Measurements from ENCODE around the gene CCS. TPM values are rescaled to one million over a fixed set of nuclear protein-coding genes. Genes with fewer than 3 reads are reported as not detected.
"Not testable (repeated sequence)": the region's sequence is repeated elsewhere in the genome, so short reads cannot be mapped to it uniquely, and the experiment has no call there.

Gene CCS
- total RNA-seq, 3 donors from 2014 or later (not counting 1 experiment from before 2014, with no cell fraction given) = 27.1 to 35.6 (median 32.4) TPM

DNA sequence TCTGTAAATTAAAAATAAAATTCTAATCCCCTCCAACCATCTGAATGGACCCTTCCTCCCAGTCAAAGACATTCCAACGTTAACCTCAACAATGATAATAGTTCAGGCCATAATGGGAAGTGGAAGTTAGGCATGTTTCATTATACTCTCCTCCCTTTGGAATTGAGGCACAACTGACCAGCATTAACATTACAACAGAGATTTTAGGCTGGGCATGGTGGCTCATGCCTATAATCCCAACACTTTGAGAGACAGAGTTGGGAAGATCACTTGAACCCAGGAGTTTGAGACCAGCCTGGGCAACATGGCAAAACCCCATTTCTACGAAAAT, 22.2 kb upstream of the CCS start:
- ATAC-seq = no peak
- H3K27ac Mint-ChIP-seq = no peak overlapping the region
- TF ChIP-seq, protein P1, sequence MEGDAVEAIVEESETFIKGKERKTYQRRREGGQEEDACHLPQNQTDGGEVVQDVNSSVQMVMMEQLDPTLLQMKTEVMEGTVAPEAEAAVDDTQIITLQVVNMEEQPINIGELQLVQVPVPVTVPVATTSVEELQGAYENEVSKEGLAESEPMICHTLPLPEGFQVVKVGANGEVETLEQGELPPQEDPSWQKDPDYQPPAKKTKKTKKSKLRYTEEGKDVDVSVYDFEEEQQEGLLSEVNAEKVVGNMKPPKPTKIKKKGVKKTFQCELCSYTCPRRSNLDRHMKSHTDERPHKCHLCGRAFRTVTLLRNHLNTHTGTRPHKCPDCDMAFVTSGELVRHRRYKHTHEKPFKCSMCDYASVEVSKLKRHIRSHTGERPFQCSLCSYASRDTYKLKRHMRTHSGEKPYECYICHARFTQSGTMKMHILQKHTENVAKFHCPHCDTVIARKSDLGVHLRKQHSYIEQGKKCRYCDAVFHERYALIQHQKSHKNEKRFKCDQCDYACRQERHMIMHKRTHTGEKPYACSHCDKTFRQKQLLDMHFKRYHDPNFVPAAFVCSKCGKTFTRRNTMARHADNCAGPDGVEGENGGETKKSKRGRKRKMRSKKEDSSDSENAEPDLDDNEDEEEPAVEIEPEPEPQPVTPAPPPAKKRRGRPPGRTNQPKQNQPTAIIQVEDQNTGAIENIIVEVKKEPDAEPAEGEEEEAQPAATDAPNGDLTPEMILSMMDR (IDR thresholded peaks at IDR 0.05) = no peak
- no peaks in the 10 kb centered on the region for H3K9me3 Mint-ChIP-seq
- peaks cover 4 to 9% of the 10 kb centered on the region in 2 donors for H3K4me1 Mint-ChIP-seq
- Histone ChIP-seq H3K27ac (ENCODE audit: low read length) (no peak overlapping the region), H3K4me3 (ENCODE audit: low read length) (no peak overlapping the region), H3K27me3 (ENCODE audit: control insufficient read depth, insufficient read depth, low read length) (no peaks in the 10 kb centered on the region), H3K36me3 (ENCODE audit: control insufficient read depth, insufficient read depth, low read length) (no peaks in the 10 kb centered on the region), H3K4me1 (ENCODE audit: control insufficient read depth, insufficient read depth, low read length) (peaks cover 13% of the 10 kb centered on the region), H3K9me3 (ENCODE audit: control insufficient read depth, insufficient read depth, low read length) (no peaks in the 10 kb centered on the region)
- H3K4me3 Mint-ChIP-seq = no peak overlapping the region
- no peaks in the 10 kb centered on the region for H3K36me3 Mint-ChIP-seq
- H3K27me3 Mint-ChIP-seq (ENCODE audit: low read depth in 2 of 2) = peaks cover 17 to 23% of the 10 kb centered on the region in 2 donors
- WGBS (ENCODE audit: insufficient coverage) = 100% methylated on average over 1 of the region's 2 CpGs
- intact Hi-C loops (cut with micrococcal nuclease) = no loop called here
- DNase-seq = no peak

DNA sequence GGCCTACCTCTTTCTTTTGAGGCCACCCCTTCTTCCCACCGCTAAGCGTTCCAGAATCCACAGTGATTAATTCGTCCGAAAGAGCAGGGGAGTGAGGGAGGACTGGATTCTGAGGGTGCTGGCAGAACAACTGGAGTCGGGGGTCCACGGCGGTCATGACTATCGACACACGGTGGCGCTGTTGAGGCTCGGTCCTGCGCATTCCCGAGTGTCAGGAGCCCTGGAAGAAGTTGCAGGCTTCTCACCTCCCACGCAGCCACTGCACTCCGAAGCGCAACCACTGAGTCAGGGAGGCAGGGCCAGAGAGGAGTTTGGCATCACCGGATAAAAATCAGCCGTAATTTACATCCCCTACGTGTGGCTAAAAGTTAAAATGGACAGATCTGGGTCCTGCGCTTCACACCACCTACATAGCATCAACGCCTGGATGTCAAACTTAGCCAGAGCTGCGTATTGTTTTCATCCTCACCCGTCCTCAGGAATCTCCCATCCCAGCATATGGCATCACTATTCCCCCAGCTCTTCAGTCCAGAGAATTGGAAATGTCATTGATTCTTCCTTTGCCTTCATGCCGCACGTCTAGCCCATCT, 13.9 kb upstream of the CCS start:
- Mint-ChIP-seq H3K36me3 (no peaks in the 10 kb centered on the region), H3K9me3 (peaks cover 0 to 5% of the 10 kb centered on the region in 2 donors), H3K4me1 (peaks cover 0 to 11% of the 10 kb centered on the region in 2 donors), H3K27me3 (ENCODE audit: low read depth in 2 of 2) (peaks cover 16 to 23% of the 10 kb centered on the region in 2 donors), H3K4me3 (no peak overlapping the region), H3K27ac (peak overlapping the region in 1 of 2 donors; percentile 29)
- TF ChIP-seq, protein P1 (IDR thresholded peaks at IDR 0.05) = peak; percentile 83
- Histone ChIP-seq H3K27me3 (ENCODE audit: control insufficient read depth, insufficient read depth, low read length) (no peaks in the 10 kb centered on the region), H3K4me1 (ENCODE audit: control insufficient read depth, insufficient read depth, low read length) (peaks cover 6% of the 10 kb centered on the region), H3K27ac (ENCODE audit: low read length) (no peak overlapping the region), H3K9me3 (ENCODE audit: control insufficient read depth, insufficient read depth, low read length) (no peaks in the 10 kb centered on the region), H3K4me3 (ENCODE audit: low read length) (no peak overlapping the region), H3K36me3 (ENCODE audit: control insufficient read depth, insufficient read depth, low read length) (no peaks in the 10 kb centered on the region)
- DNase-seq (peak; percentile 70 to 88), ATAC-seq (peak; percentile 77 to 91 (median 84))
- intact Hi-C loops (cut with micrococcal nuclease) = loop anchor here (1.0 kb wide), 1 partner anchor 99 kb away; no protein-coding TSS in a partner anchor
- 19% methylated on average over 25 of the region's 25 CpGs for WGBS (ENCODE audit: insufficient coverage)

DNA sequence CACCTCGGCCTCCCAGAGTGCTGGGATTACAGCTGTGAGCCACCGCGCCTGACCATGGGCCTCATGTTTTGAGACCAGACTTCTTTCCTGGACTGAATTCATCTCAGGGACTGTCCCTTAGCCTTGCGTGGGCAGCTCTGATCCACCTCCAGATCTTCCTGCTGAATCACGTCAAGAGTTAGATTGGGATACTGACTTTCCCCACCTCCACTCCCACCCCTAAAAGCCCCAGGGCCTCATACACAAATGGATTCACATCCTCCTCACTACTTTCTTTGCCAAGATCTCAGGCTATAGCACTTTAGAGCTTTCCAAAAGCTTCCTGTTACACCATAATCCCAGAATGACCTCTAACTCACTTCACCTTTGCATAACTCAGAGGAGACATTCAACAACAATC, 12.2 kb upstream of the CCS start:
- no peak for ATAC-seq
- Mint-ChIP-seq H3K27me3 (ENCODE audit: low read depth in 2 of 2) (peaks cover 2 to 6% of the 10 kb centered on the region in 2 donors), H3K4me1 (peaks cover 0 to 11% of the 10 kb centered on the region in 2 donors), H3K27ac (no peak overlapping the region), H3K9me3 (peaks cover 0 to 5% of the 10 kb centered on the region in 2 donors), H3K36me3 (no peaks in the 10 kb centered on the region), H3K4me3 (no peak overlapping the region)
- Histone ChIP-seq H3K4me3 (ENCODE audit: low read length) (no peak overlapping the region), H3K27me3 (ENCODE audit: control insufficient read depth, insufficient read depth, low read length) (no peaks in the 10 kb centered on the region), H3K36me3 (ENCODE audit: control insufficient read depth, insufficient read depth, low read length) (no peaks in the 10 kb centered on the region), H3K9me3 (ENCODE audit: control insufficient read depth, insufficient read depth, low read length) (no peaks in the 10 kb centered on the region), H3K4me1 (ENCODE audit: control insufficient read depth, insufficient read depth, low read length) (peaks cover 6% of the 10 kb centered on the region), H3K27ac (ENCODE audit: low read length) (no peak overlapping the region)
- WGBS (ENCODE audit: insufficient coverage) = 89% methylated on average over 5 of the region's 5 CpGs
- TF ChIP-seq, protein P1 (IDR thresholded peaks at IDR 0.05) = no peak
- intact Hi-C loops (cut with micrococcal nuclease) = no loop called here
- no peak for DNase-seq

DNA sequence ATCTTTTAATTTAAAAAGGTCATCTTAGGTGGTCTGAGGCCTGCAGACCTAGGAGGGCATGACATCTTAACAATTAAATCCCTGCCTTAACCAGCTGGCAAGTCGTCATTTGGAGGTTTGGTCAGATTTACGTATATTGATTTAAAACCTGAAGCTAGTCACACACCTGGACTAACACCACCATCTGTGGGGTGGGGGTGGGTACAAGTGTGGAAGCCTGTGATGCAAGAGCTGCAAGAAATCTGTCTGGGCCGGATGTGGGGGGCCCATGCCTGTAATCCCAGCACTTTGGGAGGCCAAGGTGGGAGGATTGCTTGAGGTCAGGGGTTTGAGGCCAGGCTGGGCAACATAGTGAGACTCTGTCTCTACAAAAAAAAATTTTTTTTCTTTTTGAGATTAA, 11.7 kb upstream of the CCS start:
- intact Hi-C loops (cut with micrococcal nuclease) = no loop called here
- Mint-ChIP-seq H3K27me3 (ENCODE audit: low read depth in 2 of 2) (peaks cover 1 to 2% of the 10 kb centered on the region in 2 donors), H3K36me3 (no peaks in the 10 kb centered on the region), H3K4me1 (peaks cover 0 to 11% of the 10 kb centered on the region in 2 donors), H3K4me3 (no peak overlapping the region), H3K9me3 (peaks cover 0 to 5% of the 10 kb centered on the region in 2 donors), H3K27ac (no peak overlapping the region)
- H3K4me3 ChIP-seq (ENCODE audit: low read length) = no peak overlapping the region
- no peak for ATAC-seq
- TF ChIP-seq, protein P1 (IDR thresholded peaks at IDR 0.05) = no peak
- no peaks in the 10 kb centered on the region for H3K27me3 ChIP-seq (ENCODE audit: control insufficient read depth, insufficient read depth, low read length)
- WGBS (ENCODE audit: insufficient coverage) = 81% methylated on average over 3 of the region's 3 CpGs
- no peaks in the 10 kb centered on the region for H3K9me3 ChIP-seq (ENCODE audit: control insufficient read depth, insufficient read depth, low read length)
- peaks cover 6% of the 10 kb centered on the region for H3K4me1 ChIP-seq (ENCODE audit: control insufficient read depth, insufficient read depth, low read length)
- no peaks in the 10 kb centered on the region for H3K36me3 ChIP-seq (ENCODE audit: control insufficient read depth, insufficient read depth, low read length)
- no peak overlapping the region for H3K27ac ChIP-seq (ENCODE audit: low read length)
- no peak for DNase-seq

DNA sequence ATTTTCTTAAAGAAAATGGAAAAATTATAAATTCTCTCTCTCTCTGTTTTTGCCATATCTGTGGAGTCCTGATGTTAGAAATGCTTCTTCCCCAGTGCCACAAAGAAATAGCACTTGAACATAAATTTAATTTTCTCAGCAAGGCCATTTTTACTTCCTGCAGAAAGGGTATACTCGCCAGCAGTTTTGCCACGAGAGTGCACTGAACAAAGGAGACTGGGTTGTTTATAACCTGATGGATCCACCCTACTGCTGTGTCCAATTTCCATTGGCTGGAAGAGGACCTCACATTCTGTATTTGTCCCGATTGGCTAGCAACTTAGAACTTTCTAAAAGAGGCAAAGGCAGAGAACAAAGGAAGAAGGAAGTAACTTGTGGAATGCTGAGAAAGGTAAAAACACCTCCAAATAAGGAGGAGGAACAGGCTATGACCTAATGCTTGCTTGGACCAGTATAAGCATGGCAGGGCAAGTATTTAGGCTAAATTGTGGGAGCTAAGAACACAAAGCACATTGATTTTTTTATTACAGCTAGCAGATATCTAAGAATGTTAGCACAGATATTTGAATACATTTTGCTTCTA, 10.3 kb upstream of the CCS start:
- H3K4me3 Mint-ChIP-seq; H3K27me3 Mint-ChIP-seq (ENCODE audit: low read depth in 2 of 2); H3K4me1 ChIP-seq (ENCODE audit: control insufficient read depth, insufficient read depth, low read length); H3K36me3 ChIP-seq (ENCODE audit: control insufficient read depth, insufficient read depth, low read length); DNase-seq; H3K27ac ChIP-seq (ENCODE audit: low read length); intact Hi-C loops (cut with micrococcal nuclease); H3K36me3 Mint-ChIP-seq; H3K27me3 ChIP-seq (ENCODE audit: control insufficient read depth, insufficient read depth, low read length); H3K9me3 Mint-ChIP-seq; H3K4me3 ChIP-seq (ENCODE audit: low read length); H3K27ac Mint-ChIP-seq; ATAC-seq; H3K9me3 ChIP-seq (ENCODE audit: control insufficient read depth, insufficient read depth, low read length): not testable (repeated sequence)
- 93% methylated on average over 3 of the region's 3 CpGs for whole genome bisulfite sequencing (ENCODE audit: insufficient coverage)
- H3K4me1 Mint-ChIP-seq = peaks cover 0 to 11% of the 10 kb centered on the region in 2 donors
